ENCODE data around the gene MICALL1. TPM values are rescaled to one million over a fixed set of nuclear protein-coding genes. Genes with fewer than 3 reads are reported as not detected.

Gene MICALL1
- total RNA-seq, 1 donor from 2014 or later, result 21.3 TPM

DNA sequence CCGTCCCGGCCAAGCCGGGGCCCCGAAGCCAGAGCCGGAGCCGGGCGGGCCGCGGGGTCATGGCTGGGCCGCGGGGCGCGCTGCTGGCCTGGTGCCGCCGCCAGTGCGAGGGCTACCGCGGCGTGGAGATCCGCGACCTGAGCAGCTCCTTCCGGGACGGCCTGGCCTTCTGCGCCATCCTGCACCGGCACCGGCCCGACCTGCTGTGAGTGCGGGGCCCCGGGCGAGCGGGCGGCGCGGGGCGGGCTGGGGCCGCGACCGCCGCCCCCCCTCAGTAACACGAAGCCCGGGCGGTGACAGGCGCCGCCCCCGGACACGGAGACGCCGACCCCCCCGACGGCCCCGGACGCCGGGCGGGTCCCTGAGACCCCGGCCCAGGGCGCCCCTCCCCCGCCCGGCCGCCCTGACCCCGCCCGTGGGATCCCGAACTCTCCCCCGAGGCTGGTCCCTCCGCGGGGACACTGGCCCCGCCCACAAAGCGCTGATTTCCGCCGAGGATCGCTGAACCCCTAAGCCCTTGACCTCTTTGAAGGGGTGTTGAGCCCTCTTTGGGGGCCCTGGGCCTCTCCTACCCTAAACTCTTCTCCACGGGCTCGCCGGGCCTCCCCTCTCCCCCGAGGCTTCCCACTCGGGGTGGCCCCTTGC lies 389 bp downstream of the MICALL1 start:
- no peak for DNase-seq (ENCODE audit: low read depth in 2 of 2)

DNA sequence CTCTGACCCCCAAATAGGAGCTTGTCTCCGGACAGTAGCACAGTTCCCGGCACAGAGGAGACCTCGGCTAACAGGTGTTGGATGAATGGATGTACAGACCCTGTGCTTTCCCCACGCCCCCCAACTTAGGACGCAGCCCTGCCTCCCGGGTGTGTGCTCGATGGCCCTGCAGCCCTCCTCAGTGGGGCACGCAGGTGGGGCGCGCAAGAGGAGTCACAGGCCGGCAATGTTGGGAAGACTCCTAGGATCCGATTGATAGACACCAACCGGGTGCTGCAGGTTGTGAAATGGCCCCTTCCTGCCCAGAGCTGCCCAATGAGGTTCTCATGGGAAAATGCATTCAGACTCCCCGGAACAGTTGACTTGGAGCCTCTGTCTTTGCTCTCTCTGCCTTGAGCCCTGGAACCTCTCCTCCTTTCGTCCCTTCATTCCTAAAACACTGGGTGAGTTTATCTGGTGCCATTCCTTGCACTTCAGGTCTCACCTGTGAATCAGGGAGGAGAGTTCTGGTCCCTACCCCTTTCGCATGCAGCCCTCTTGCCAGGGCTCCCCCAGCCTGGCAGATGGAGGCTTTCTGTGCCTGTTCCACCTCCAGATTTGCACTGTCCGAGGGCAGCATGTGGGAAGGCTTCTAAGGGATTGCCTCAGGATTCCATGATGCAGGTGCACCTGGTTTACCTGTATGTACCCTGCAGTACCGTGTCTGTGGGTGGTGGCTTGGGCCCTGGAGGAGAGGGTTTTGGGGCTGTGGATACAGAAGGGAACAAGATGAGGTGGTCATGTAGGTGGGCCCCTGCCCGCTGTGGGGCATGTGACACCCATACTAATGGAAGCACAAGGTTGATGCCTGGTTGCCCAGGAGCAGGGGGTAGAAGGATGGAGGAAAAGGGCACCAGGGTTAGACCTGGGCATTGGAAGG lies 1.2 kb downstream of the MICALL1 start:
- no peak for DNase-seq (ENCODE audit: low read depth in 2 of 2)

DNA sequence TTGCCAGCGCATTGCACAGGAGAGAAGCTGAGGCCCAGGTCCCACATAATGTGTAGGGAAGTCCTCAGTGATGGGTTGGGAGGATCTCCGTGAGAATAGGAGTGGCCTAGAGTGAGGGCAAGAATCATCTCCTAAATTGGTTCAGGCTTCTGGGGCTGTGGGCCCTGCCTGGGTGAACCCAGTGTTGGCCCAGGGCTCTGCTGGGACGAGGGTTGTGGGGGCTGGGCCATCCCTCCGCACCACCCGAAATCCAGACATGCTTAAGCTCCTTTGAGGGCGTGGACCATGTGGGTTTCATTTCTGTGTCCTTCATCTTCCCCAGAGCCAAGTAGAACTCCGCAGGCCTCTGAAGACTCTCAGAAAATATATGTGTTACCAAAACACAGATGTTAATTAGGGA lies 3.7 kb downstream of the MICALL1 start:
- DNase-seq (ENCODE audit: low read depth in 2 of 2), result no peak

DNA sequence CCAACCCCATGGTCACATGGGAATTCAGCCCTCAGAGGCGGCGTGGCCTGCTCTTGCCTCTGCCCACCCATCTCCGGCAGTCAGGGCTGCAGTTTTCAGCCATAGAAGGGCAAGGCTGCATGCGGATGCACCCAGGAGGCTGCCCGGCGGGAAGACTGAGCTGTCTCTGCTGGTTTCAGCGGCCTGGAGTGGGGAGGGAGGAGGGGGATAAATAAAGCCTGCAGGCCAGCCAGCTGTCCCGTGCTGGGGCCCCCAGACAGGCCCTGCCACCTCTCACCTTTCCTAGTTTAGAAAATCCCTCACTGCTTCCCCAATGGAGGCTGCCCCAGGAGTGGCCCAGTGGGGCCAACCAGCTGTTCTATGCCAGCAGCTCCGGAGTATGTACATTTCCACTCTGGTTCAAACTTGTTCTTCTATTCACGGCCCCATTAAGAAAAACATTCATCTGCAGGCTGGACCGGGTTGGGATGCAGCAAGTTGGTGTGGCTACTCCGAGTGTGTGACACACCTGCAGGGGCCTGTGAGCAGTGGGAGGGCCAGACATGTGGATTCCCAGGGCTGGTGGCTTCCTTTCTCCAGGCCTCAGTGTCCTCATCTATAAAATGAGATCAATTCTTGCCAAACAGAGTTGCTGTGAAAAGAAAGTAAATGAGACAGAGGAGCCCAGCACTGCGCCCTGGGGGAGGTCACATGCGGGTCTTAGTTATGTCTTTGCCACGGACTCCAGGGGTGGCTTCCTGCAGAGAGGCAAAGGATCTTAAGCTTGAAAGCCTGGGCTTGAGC lies 5.0 kb downstream of the MICALL1 start:
- DNase-seq (ENCODE audit: low read depth in 2 of 2), result no peak

DNA sequence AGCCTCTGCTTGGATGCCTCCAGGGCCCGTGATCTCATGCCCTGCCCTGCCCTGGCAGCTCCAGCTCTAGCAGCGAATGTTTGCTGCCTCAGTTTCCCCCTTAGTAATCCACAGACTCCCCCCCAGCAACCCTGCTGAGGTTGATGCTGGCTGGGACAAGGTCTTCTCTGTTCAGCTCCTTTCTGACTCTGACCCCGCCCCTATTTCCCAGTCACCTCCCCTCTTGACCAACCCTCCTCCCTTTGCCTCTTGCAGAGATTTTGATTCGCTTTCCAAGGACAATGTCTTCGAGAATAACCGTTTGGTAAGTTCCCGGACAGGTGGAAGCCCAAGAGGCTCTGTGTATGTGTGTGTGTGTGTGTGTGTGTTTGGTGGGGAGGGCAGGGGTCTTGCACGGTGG lies 5.6 kb downstream of the MICALL1 start:
- no peak for DNase-seq (ENCODE audit: low read depth in 2 of 2)

DNA sequence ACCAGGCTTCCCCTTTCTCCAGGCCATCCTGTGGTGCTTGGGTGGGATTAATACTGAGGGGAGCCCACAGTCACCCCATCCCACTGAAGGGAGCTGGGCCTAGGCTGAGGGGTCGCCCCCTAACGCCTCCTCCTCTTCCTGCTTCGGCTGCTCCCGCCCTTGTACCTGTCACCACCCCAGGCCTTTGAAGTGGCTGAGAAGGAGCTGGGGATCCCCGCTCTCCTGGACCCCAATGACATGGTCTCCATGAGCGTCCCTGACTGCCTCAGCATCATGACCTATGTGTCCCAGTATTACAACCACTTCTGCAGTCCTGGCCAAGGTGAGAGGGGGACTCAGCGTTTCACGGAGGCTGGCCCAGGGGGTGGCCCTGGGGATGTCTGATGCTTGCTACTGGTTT lies 6.1 kb downstream of the MICALL1 start:
- no peak for DNase-seq (ENCODE audit: low read depth in 2 of 2)

DNA sequence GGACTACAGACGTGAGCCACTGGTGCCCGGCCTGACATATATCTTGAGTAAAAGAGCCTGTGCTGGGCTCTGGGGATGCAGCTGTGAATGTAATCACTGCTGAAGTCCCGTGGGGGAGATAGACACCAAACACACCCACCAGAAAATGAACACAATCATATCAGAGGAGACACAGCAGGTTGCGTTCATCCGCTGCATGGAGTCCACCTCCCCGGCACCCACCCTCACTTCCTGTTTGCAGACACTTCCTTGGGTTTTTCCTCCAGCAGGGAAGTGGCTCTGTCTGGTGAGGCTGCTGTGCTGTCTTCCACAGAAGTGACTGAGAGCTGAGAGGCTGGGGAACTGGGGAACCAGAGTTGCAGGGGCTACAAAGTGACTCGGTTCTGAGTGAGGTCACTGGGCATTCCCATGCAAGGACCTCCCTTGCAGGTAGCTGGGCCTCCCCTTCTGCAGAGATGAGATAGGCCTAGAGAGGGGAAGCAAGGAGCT lies 7.2 kb downstream of the MICALL1 start:
- no peak for DNase-seq (ENCODE audit: low read depth in 2 of 2)

DNA sequence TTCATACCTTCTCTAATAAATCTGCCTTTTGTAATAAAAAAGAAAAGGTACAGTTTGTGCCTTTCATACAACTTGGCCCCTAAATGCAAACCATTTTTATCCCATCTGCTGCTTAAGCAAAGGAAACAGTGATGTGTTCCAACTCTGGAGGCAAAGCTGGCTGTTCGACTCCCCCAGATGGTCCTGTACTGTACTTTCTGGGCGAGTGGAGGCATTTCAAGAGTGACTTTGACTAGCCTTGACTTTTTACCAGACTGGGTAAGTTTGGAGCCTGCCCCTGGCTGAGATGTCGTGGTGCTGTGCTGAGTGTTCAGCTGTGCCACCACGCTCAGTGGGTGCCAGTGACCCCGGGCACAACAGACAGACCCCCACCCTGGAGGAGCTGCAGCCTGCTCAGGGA lies 10.2 kb downstream of the MICALL1 start:
- DNase-seq (ENCODE audit: low read depth in 2 of 2), result no peak

DNA sequence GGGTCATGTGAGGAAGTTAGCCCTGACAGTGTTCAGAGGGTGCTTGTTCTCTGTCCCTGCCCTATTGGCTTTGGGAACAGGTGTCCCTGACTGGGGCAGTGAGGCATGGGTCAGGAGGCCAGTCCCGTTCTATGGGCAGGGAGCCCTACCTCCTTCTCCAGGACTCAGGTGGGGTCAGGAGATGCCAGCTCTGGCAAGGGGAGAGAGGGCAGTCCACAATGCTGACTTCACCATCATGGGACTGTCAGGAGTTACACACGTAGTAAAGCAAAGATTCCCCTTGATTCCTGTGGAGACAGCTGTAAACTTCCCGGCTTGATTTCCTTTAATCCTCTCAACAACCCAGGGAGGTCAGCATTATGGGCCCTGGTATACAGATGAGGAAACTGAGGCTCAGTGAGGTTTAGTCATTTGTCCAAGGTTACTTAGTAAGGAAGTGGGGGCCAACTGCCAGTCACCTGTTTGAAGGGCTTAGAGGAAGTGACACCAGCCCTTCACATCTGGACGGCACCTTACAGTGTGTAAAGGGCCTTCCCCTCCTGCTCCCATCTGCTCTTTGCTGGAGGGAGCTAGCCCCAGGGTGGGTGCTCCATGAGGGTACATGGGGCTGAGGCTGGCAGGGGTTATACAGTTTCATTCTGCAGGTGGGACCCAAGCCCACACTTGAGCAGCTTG lies 11.9 kb downstream of the MICALL1 start:
- no peak for DNase-seq (ENCODE audit: low read depth in 2 of 2)

DNA sequence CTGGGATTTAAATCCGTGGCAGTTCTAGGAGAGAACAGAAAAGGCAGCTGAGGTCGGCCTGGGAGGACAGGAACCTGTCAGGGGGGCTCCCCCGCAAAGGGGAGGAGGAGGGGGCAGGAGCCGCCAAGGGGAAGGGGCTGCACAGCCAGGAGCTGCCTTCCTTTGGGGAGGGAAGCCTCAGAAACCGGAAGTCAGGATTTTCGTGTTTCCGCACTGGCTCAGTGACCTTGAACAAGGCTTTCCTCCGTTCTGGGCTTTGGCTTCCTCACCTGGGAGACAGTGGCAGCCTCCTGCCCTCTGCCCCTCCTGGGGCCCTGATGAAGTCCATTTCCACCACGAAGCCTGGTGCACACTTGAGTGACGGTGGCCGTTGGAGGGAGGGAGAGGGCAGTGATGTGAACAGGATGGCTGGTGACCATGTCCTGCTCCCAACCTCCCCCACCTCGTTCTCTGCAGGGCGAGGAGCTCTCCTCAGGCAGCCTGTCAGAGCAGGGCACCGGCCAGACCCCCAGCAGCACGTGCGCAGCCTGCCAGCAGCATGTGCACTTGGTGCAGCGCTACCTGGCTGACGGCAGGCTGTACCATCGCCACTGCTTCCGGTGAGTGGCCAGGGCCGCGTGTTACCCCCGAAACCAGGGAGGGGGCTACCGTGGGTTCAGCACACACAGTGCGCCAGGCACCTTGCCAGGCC lies 12.6 kb downstream of the MICALL1 start:
- no peak for DNase-seq (ENCODE audit: low read depth in 2 of 2)

DNA sequence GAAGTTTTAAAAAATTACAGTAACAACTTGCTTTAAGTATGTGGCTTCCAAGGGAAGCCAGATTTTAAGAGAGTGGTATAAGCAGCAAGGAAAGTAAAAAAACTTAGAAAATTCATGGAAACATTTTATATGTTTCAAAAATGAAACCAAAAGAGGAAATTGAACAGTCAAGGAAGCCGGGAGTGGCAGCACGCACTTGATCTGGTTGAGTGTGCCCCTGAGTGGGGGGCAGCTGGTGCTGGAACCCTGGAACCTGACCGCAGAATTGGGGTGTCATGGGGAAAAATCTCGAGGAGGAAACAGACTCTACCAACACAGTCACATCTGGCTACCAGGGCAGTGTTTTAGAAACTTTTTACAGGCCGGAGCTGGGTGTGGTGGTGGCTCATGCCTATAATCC lies 14.0 kb downstream of the MICALL1 start:
- no peak for DNase-seq (ENCODE audit: low read depth in 2 of 2)

DNA sequence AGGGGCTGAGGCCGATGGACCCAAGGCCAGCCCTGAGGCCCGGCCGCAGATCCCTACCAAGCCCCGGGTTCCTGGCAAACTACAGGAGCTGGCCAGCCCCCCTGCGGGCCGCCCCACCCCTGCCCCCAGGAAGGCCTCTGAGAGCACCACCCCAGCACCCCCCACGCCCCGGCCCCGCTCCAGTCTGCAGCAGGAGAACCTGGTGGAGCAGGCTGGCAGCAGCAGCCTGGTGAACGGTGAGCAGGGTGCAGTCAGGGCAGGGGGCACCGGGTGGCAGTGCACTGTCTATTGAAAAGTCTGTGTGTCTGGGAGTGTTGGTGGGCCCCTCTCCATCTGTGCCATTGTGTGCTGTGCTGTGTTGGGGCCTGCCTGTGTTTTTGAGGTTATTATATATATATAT lies 16.1 kb downstream of the MICALL1 start:
- no peak for DNase-seq (ENCODE audit: low read depth in 2 of 2)

DNA sequence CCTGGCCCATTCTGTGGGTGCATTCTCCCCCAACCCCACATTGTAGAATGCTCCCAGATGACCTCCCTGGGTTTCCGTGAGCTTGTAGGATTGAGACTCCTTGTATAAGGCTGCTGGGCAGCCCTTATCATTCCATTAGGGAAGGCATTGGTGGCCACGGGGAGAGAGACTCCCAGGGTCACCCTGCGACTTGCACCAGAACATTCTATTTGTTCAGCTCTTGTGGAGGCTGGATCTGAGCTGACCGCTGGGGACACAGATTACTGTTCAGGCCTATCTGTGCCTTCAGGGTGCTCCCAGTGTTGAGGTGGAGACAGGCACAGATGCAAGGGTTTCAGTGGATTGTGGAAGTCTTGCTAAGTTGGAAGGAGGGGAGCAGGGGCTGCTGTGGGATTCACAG lies 17.8 kb downstream of the MICALL1 start:
- no peak for DNase-seq (ENCODE audit: low read depth in 2 of 2)

DNA sequence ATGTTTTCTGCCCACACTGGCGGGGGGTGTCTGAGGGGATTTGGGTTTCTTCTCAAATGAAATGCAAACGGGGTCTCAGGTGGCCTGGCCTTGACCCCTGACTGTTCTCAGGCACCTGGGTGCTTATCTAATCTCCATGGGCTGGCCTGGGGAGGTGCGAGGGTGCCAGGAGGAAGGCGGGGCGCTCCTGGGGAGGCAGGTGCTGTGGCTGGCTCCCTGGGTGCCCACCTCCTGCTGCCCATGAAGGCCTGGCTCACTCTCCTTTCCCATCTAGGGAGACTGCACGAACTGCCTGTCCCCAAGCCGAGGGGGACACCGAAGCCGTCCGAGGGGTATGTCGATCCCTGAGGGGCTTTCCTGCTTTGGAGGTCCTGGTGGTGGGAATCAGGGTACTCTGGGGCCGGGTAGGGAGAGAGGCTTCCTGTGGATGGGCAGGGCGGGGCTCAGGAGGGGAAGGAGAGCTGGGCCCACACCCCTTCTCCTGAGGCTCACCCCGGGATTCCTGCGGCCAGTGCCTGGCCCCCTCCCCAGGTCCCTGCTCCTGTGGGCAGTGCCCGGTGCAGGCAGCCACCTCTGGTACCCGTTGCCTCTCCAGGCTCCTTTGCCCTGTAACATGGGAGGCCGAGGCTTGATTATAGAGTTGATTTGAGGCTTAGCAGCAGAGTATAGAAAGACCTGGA lies 18.4 kb downstream of the MICALL1 start:
- DNase-seq (ENCODE audit: low read depth in 2 of 2), result no peak

DNA sequence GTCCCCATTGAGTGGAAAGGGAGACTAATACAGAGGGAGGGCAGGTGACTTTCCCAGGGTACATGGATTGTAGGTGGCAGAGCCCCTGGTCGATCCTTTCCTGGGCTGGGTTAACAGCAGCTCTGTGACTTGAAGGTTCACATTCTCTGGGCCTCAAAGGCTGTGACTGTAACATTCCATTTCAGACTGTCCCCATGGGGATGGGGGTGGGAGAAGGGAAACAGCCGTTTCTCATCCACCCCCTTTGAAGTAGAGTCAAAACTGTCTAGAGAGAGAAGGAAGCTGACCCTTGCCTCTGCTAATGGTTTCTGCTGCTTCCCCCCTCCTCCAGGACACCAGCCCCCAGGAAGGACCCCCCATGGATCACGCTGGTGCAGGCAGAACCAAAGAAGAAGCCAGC lies 19.2 kb downstream of the MICALL1 start:
- DNase-seq (ENCODE audit: low read depth in 2 of 2), result no peak

DNA sequence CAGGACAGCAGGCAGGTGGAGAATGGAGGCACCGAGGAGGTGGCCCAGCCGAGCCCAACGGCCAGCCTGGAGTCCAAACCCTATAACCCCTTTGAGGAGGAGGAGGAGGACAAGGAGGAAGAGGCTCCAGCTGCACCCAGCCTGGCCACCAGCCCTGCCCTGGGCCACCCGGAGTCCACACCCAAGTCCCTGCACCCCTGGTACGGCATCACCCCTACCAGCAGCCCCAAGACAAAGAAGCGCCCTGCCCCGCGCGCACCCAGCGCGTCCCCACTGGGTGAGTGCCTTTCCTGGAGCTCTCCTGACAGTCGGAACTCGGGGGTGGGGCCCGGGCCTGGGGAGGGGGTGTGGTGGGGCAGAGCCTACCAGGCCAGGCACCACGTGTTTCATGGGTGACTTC lies 19.7 kb downstream of the MICALL1 start:
- DNase-seq (ENCODE audit: low read depth in 2 of 2), result no peak

DNA sequence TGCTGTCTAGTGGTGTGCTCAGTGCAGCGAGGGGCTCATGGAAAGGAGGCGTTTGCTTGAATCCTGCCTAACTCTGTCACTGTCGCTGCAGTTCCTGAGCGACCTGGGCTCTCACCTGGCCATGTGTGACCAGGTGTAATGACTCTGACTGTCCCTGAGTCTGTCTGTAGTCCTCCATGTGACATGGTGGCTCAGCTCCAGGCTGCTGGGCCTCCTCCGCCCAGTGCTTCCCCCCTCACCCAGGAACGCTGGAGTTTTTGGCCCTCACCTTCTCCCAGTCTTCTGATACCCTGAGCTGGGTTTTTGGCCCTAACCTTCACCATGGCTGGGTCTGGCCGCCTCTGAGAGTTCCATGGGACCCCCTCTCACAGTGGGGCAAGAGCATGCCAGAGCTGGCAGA lies 20.3 kb downstream of the MICALL1 start:
- no peak for DNase-seq (ENCODE audit: low read depth in 2 of 2)

DNA sequence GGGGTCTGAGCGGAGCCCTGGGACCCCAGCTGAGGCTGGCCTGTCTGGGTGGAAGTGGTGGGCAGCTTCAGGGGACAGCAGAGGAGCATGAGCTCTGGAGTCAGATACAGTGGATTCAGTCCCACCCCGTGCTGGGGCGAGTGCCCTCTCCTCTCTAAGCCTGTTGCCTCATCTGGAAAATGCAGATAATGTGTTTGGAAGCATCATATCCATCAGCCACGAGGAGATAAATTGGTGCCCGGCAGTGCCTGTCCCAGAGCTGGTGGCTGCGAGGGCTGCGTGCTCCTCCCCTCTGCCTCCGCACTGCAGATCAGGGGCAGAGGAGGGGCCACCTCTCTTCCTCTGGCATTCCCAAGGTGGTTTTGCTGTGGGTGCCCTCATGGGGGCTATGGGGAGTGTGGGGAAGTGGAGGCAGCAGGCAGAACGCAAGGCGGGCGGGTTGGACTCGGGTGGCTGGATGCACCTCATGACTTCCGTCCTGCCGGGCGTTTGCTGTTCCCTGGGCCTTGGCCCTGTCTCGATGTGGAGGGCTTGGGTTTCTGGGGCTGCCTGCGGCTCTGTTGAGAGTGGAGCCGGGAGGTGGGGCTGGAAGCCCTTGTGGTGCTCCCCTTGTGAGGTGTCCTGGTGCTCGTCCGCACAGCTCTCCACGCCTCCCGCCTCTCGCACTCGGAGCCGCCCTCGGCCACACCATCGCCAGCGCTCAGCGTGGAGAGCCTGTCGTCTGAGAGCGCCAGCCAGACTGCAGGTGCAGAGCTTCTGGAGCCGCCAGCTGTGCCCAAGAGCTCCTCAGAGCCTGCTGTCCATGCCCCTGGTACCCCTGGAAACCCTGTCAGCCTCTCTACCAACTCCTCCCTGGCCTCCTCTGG lies 20.9 kb downstream of the MICALL1 start:
- no peak for DNase-seq (ENCODE audit: low read depth in 2 of 2)

DNA sequence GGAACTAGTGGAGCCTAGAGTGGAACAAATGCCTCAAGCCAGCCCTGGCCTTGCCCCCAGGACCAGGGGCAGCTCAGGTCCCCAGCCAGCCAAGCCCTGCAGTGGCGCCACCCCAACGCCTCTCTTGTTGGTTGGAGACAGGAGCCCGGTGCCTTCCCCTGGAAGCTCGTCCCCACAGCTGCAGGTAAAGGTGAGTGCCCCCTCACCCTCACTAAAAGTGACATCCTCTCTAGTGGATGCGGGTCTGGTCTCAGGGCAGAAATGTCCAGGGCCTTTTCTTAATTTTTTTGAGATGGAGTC lies 21.5 kb downstream of the MICALL1 start:
- no peak for DNase-seq (ENCODE audit: low read depth in 2 of 2)

DNA sequence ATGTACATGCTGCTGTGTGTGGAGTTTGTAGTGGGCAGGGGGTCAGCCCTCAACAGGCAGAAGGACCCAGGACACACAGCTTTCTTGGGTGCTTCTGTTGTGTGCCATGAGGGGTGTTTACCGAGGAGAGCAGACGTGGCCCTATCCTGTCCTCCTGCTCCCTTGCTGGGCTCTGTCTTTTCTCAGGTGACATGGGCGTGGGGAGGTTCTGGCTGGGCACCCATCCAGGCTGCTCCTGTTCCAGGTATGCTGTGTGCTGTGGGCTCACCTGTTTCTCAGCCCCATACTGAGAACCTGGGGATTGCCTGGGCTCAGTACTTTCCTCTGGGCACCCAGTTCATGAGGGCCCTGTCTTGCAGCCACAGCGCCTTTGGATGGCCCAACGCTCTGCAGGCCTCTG lies 23.3 kb downstream of the MICALL1 start:
- DNase-seq (ENCODE audit: low read depth in 2 of 2), result no peak

Data from dermis microvascular lymphatic vessel endothelial cell (primary cell).